Ovary (tissue), 9 donors: ENCODE data around the gene LRRC10. TPM values are rescaled to one million over a fixed set of nuclear protein-coding genes. Genes with fewer than 3 reads are reported as not detected.

ENCODE experiments used
- DNase-seq, 5 donors: peaks; one replicate each; pipeline ENCODE4 v3.0.0-alpha.2; 2019 to 2020
- H3K27ac ChIP-seq, 2 donors: fragments of 200-600 bp; one replicate each; pipeline versions ENCODE4 v1.5.1 to v1.8.0; 2019 to 2022
- H3K27me3 ChIP-seq: fragments of 200-600 bp; one replicate; pipeline ENCODE4 v1.8.0; 2022
- H3K36me3 ChIP-seq: fragments of 200-600 bp; sonication (generic); one replicate; pipeline ENCODE4 v1.5.1; 2019
- H3K4me1 ChIP-seq: one replicate; pipeline ENCODE4 v1.8.1; 2013; ENCODE audit warnings: mild to moderate bottlenecking, moderate library complexity; ENCODE audit not compliant: insufficient read depth
- H3K4me3 ChIP-seq: fragments of 200-600 bp; sonication (generic); one replicate; pipeline ENCODE4 v1.5.1; 2017
- H3K9me3 ChIP-seq, 2 donors: fragments of 200-600 bp in 1 of 2; sonication (generic) in 1 of 2; one replicate each; pipeline versions ENCODE4 v1.5.1 to v1.8.1; 2013 to 2019; ENCODE audit warnings: mild to moderate bottlenecking in 1 of 2, moderate library complexity in 1 of 2
- CTCF ChIP-seq, 3 donors: fragments of 450-650 bp in 2 of 3; fragments of 200-600 bp in 1 of 3; IDR thresholded peaks; one replicate each; pipeline versions ENCODE4 v1.5.1 to v1.8.0; 2016 to 2022; ENCODE audit warnings: antibody characterized with exemption in 3 of 3, mild to moderate bottlenecking in 1 of 3
- EP300 ChIP-seq: sonication (generic); formaldehyde crosslinking; IDR thresholded peaks from one replicate; pipeline ENCODE4 v1.6.1; 2017; ENCODE audit warnings: antibody characterized with exemption
- POLR2A ChIP-seq: fragments of 450-650 bp; IDR thresholded peaks from one replicate; pipeline ENCODE4 v1.6.1; 2017; ENCODE audit warnings: antibody characterized with exemption, mild to moderate bottlenecking, moderate library complexity
- WGBS, 3 donors: extraction: QIAGEN DNeasy Blood & Tissue Kit in 1 of 3; methylation state at CpG; one replicate each; pipeline versions ENCODE4 v1.1.5 to v1.1.7; 2013 to 2017; 5-methylcytosine and 5-hydroxymethylcytosine counted together
- intact Hi-C, 4 donors: fragments of 100-400 bp; cut with DNase I; formaldehyde crosslinking; loops; one replicate each; pipeline versions ENCODE4 v1.11.0 to v1.15.1; 2022 to 2023
- polyA plus RNA-seq, 2 donors: library from polyadenylated mRNA; stranded (reverse); fragments of 200-250 nt in 1 of 2; fragments of 350-450 nt in 1 of 2; fragmentation: Illumina TruSeq in 1 of 2; extraction: RNeasy Lipid Tissue Mini Kit (QIAGEN cat#74804) in 1 of 2; gene quantifications; one replicate each; pipeline ENCODE4 v1.2.3, GENCODE V29; 2013 to 2014
- total RNA-seq, 7 donors: library from RNA; depleted of rRNA in 2 of 7; stranded (reverse); fragments of >200 nt in 2 of 7; fragmentation: NEBNext Ultra II Directional in 3 of 7; extraction: Animal tissue kit (Norgen Biotek cat#: 25700) in 3 of 7; gene quantifications; one replicate each; pipeline versions ENCODE4 v1.1.0 to v1.2.4, GENCODE V29; 2016 to 2023
- donor health status: DM: no; HTN: no; CAD: no; lungs with moderate emphysema.
- donor health status: DM: no; HTN: no; CAD: no.
- donor health status: Bipolar disorder and iron deficiency.
- donor health status: DM: yes; HTN: yes; CAD: no.
- donor health status: DM: no; HTN: no; CAD: no.
- donor health status: DM: yes; HTN: yes; CAD: no.

Gene LRRC10
- total and polyA plus RNA-seq, 9 donors, result not detected

- intact Hi-C loops, result loop anchor here in 1 of 4 donors (5.0 kb wide), 1 partner anchor 233 kb away; no protein-coding TSS in a partner anchor
- TF ChIP-seq POLR2A (peak; percentile 82), EP300 (no peak)
- Histone ChIP-seq H3K36me3 (no peaks in the 10 kb centered on the region), H3K27me3 (no peaks in the 10 kb centered on the region), H3K27ac (peak within 1 kb of the TSS; percentile 45 to 80), H3K9me3 (no peaks in the 10 kb centered on the region), H3K4me3 (peak within 1 kb of the TSS; percentile 65), H3K4me1 (peaks cover 3% of the 10 kb centered on the region)
- WGBS, 3 donors, result 0 to 1% (median 0%) methylated on average over 63 of the region's 63 CpGs
- DNase-seq, result peak; percentile 96 to 99 (median 97)
Observed at GRCh38 chr12:69585189-69586062, 25.3 kb downstream of the LRRC10 start, which contains the start of gene CCT2. CCT2 (plus strand) TSS chr12:69585459; CDS start chr12:69585522, 63 bp downstream.

- peaks cover 3% of the 10 kb centered on the region for H3K4me1 ChIP-seq
- no peak for DNase-seq
- intact Hi-C loops, result no loop called here
Observed at GRCh38 chr12:69583203-69583602, 27.5 kb downstream of the LRRC10 start.

GRCh38 chr12:69580074-69580473 is 30.6 kb downstream of the LRRC10 start:
- no peak for TF ChIP-seq CTCF (IDR thresholded peaks at IDR 0.05)
- no peak for TF ChIP-seq EP300
- no peak for TF ChIP-seq POLR2A
- H3K27me3 ChIP-seq, result no peaks in the 10 kb centered on the region
- H3K9me3 ChIP-seq, result no peaks in the 10 kb centered on the region
- no peak for DNase-seq
- H3K27ac ChIP-seq, result no peak overlapping the region
- WGBS, 3 donors, result 97 to 100% (median 98%) methylated on average over 1 of the region's 1 CpG
- H3K4me3 ChIP-seq, result no peak overlapping the region
- no peaks in the 10 kb centered on the region for H3K4me1 ChIP-seq
- H3K36me3 ChIP-seq, result no peaks in the 10 kb centered on the region
- intact Hi-C loops, result no loop called here

More at GRCh38 chr12:69583203-69583602, 27.5 kb downstream of the LRRC10 start:
- no peaks in the 10 kb centered on the region for H3K36me3 ChIP-seq
- no peak for TF ChIP-seq POLR2A
- no peak for TF ChIP-seq CTCF (IDR thresholded peaks at IDR 0.05)
- TF ChIP-seq EP300, result no peak
- H3K4me3 ChIP-seq, result no peak overlapping the region
- H3K27ac ChIP-seq, result no peak overlapping the region
- no peaks in the 10 kb centered on the region for H3K9me3 ChIP-seq
- no peaks in the 10 kb centered on the region for H3K27me3 ChIP-seq

GRCh38 chr12:69579029-69579428 is 31.7 kb downstream of the LRRC10 start:
- Histone ChIP-seq H3K9me3 (no peaks in the 10 kb centered on the region), H3K27me3 (no peaks in the 10 kb centered on the region), H3K36me3 (no peaks in the 10 kb centered on the region), H3K4me3 (no peak overlapping the region), H3K27ac (no peak overlapping the region), H3K4me1 (no peaks in the 10 kb centered on the region)
- TF ChIP-seq CTCF (IDR thresholded peaks at IDR 0.05) (no peak), EP300 (no peak), POLR2A (no peak)
- WGBS, 3 donors, result 77 to 80% (median 78%) methylated on average over 4 of the region's 4 CpGs
- intact Hi-C loops, result loop anchor here in 2 of 4 donors (10.0 kb wide), 2 partner anchors 114 to 194 kb away; no protein-coding TSS in a partner anchor
- DNase-seq, result no peak

- DNase-seq, result no peak
- intact Hi-C loops, result loop anchor here in 2 of 4 donors (10.0 kb wide), 2 partner anchors 113 to 193 kb away; no protein-coding TSS in a partner anchor
- no peaks in the 10 kb centered on the region for H3K9me3 ChIP-seq
- TF ChIP-seq EP300 (no peak), POLR2A (no peak), CTCF (IDR thresholded peaks at IDR 0.05) (no peak)
- no peaks in the 10 kb centered on the region for H3K4me1 ChIP-seq
- H3K36me3 ChIP-seq, result no peaks in the 10 kb centered on the region
- no peaks in the 10 kb centered on the region for H3K27me3 ChIP-seq
- H3K27ac ChIP-seq, result no peak overlapping the region
- no peak overlapping the region for H3K4me3 ChIP-seq
- 92 to 95% (median 92%) methylated on average over 2 of the region's 2 CpGs for WGBS, 3 donors
Observed at GRCh38 chr12:69578283-69578682, 32.4 kb downstream of the LRRC10 start.
